ENCODE results near the gene LRRC7.

- TF ChIP-seq CTCF (IDR thresholded peaks at IDR 0.05; ENCODE audit: low read length): no peak
- no peak for TF ChIP-seq EZH2 (optimal IDR thresholded peaks at IDR 0.05; ENCODE audit: low read depth, low read length)
- no peak for TF ChIP-seq EZH2phosphoT487 (IDR thresholded peaks at IDR 0.05; ENCODE audit: low read length)
Observed at GRCh38 chr1:69702085-69702484, 134.4 kb downstream of the LRRC7 start.
